Embryonic facial prominence (tissue), 1 donor: ENCODE results near the gene FAM163B.

Experiments used
- DNase-seq: peaks from one replicate; pipeline ENCODE4 v3.0.0-alpha.2; 2016; ENCODE audit errors: extremely low spot score

FAM163B gene

DNA sequence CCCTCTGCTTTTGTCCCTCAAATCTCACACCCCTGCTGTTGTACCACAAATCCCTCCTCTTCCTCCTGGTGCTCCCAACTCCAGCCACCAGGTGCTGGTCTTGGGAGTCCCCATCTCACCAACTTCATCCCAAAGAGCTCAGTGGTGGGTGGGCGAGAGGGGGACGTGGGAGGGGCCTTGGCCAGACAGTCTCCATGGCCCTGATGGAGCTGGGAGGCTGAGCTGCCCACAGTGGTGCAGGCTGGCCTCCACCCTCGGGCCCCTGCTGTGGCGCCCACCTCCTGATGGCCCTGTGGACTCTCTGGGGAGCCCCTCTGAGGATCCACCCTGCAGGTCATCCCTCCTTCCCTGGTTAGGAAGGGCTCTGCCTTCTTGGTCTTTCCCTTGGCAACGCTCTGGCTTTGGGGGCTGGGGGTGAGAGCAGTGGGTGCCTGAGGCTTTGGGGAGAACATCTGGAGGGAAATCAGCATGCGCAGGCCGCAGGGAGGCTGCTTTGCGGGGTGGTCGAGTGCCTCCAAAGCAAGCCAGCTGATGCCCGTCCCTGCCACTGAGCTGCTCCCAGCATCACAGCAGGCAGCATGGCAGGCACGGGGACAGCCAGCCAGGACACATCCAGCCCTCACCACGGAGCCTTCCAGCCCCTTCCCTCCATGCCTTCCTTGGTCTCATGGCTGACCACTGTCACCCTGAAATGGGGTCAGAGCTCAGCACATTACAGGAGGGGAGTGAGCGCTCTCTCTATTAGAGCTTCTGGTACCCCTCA lies 7.6 kb upstream of the FAM163B start:
- no peak for DNase-seq

DNA sequence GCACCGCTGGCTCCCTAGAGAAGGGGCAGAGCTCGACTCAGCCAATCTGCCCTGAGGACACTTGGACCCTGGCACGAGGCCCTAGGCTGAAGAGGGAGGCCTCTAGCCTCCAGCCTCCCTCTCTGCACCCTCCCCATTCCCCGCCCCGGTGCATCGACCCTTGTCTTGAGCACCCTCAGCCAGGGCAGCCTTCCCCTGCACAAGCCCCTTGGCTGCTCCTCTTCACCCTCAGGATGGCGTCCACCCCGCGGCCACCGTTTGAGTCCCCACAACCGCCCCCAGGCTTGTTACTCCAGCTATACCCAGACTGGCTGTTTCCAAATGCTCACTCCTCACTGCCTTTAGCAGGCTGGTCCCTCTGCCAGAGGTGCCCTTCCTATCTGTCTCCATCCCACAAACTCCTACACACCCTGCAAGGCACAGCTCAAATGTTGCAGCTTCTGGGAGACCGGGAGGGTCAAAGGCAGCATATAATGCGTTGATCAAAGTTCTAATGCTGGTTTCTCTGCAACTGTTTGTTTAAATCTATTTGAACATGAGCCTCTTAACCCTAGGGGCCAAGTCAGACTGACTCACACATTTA lies 6.5 kb upstream of the FAM163B start:
- DNase-seq, result no peak

DNA sequence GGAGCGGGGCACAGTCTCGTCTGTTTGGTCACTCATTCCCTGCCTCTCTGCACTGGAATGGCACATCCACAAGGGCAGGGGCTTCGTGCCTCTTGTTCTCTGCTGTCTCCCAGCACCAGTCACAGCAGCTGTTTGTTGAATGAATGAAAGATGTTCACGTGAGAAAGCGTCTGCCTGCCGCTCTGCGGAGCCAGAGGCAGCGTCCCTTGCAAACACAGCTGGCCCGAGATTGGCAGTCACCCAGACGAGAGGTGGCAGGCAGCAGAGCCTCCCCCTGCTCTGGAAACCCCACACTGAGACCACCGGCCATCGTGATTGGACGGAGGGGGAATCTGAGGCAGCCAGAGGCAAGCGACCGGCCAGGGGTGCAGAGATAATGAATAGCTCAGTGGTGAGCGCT lies 6.0 kb upstream of the FAM163B start:
- DNase-seq, result no peak

DNA sequence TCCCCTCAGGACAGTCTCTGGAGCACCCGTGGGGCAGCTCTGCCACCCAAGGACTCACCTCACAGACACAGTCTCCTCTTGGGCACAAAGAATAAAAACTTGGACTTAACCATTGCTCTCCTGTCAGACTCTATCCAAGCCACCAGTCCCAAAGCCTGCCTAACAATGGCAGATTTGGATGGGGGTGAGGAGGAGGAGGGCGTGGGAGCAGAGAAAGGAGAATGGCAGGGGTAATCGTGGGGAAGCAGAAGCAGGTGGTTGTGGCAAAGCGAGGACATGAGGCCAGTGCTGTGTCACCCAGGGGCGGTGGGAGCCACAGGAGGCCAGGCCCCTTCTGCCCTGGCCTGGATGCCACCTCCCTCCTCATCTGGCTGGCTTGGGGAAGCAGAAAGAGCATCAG lies 5.5 kb upstream of the FAM163B start:
- no peak for DNase-seq

DNA sequence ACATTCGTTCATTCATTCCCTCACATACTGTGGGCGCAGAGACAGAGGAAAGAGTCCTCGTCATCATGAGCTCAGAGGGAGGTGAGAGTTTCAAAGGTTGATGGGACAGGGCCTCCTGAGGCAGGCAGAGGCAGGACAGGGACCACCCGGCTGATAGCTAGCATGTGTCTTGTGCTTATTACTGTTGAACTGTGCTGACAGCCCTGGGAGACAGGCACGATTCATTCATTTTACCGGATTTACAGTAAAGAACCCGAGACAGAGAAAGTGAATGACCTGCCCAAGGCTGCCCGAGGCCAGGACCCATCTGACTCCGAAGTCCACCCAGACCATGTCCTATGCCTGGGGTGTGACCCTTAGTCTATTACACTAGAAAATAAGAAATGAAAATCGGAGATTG lies 4.9 kb upstream of the FAM163B start:
- no peak for DNase-seq

DNA sequence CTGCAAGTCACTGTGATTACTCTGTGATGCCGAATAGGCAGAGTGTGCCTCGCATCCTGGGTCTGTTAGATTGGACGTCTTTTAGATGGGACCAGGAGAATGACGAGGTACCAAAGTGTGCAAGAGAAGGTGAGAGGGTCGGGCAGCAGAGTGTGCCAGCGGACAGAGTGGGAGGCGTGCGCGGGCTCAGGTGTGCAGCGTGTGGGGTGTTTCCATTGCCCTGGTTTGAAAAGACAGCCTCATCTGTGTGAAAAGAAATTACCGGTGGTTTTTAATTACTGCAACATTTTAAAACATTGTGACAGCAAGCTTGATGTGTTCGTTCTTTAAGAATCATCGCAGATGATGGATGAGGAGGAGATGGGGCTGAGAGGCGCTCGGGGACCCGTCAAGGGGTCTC lies 4.2 kb upstream of the FAM163B start:
- no peak for DNase-seq

DNA sequence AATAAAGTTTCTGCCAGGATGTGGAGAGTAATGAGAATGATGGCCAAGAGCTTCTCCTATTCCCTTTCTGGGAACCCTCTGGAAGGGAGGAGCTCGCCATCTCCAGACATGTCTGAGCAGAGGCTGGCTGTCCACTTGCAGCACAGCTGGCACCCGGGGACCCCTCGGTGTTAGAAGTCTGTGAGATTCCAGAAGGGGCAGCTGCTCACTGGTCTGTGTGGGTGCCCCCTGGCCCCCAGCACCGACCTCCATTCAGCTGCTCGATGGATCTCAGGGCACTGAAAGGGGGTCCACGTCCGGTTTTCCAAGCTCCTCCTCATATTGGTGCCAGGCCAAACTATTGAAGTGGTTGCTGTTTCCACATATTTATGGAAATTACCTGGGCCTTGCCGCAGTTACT lies 3.6 kb upstream of the FAM163B start:
- no peak for DNase-seq

DNA sequence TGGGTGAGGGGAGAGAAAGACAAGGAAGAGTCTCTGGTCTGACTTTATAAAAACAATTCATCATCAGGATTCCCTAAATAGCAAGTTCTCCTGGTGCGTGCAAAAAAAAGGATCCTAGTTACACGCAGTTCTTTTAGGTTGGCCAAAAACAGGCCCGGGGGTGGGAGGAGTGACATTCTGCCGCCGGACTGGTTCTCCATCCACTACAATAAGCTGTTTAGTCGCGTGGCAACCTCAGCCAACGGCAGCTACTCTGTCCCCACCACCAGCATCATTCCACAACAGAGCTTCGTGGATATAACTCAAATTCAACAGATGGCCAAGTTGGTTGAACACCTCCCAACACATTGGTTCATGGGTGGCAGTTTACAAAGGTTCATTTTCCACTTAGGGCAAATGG lies 2.9 kb upstream of the FAM163B start:
- no peak for DNase-seq

DNA sequence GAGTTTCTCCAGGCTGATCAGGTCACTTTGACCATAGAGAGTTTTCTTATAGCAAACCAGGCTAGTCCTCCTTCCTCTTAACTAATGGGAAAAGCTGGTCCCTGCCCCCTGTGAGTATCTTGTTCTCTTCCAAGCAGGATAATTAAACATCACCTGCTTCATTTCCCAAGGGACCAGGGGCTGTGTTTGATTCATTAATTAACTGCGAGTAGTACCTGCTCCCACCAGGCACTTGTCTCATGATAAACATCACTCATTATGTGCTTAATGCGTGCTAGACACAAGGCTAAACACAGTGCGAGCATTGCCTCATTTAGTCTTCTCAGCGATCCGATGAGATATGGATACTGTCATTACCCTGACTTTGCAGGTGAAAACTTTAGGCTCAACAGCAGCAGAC lies 1.7 kb upstream of the FAM163B start:
- DNase-seq, result no peak

DNA sequence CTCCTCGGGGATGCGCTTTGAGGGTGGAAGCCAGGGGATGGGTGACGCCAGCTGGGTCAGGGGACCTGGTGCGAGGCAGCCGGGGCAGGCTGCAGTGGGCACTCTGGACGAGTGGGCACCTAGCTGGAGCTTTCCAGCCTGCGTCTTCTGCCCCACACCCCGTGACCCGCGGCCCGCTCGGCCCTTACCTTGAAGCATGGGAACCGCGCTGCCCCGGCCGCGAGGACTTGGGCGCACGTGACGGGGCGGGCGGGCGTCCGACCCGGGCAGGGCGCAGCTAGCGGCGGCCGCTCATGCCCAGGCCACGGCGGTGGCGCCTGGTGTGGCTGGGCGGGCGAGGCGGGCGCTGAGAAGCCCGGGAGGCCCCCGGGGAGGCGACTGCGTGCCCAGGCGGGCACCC lies 300 bp downstream of the FAM163B start:
- DNase-seq, result no peak

DNA sequence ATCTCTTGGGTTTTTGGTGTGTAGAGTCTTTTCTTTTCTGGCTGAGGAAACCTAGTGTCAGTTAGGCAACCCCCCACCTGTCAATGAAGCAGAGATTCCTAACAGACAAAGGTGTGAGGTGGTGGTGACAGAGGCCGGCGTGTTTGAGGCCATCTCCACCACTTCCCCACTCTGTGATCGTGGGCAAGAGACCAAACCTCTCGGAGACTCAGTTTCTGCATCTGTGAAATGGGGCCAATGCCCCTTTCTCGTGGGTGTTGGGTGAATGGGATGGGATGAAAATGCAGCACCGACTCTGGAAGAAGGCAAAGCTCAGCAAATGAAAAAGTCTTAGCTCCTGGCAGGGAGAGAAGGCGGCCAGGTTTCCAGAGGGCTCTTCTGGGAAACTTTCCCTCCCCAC lies 807 bp downstream of the FAM163B start:
- no peak for DNase-seq

DNA sequence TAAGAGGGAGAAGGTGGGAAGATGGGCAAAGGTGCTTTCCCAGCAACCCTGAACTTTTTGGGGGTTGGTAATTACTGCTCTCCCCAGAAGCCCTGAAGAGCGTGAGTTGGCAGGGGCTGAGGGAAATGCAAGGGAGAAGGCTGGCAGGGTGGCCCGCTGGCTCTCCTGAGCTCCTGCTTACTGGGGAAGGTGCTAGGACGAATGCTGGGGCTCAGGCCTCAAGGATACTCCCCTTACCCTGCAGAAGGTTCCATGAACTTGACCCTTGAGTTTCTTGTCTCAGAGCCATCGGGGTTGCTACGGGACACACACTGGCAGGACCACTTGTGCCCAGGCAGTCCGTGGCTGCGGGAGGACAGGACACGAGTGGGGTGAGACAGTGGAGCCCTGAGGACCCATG lies 1.2 kb downstream of the FAM163B start:
- no peak for DNase-seq

DNA sequence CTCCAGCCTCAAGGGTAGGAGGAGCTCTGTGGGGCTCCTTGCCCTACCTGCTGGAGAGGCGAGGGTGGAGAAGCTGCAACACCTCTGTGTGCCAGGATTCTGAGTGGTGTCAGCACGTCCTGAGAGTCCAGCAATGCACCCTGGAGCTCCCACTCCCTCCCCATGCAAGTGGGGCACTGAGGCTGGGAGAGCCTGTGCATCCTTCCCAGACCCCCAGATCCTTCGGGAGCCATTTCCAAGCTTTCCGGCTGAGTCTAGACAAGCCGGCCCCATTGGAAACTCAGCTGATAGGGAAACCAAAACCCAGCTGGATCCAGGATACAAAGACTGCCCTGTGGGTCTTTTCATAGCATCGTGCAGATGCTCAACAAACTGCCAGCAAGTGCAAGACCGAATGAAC lies 1.8 kb downstream of the FAM163B start:
- no peak for DNase-seq

DNA sequence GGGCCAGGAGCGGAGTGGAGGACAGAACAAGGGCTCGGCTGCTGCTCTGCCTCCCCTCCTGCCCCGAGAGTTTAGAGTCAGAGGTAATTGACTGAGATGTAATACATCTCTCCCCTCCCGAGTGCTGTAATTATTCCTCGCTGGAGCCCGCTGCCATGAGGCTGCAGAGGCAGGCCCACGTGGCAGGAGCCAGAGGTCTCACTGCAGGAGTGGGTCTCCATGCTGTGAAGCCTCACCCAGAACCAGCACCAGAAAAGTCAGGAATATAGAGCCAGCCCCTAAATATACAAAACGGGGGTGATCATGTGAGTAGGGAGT lies 2.5 kb downstream of the FAM163B start:
- DNase-seq, result no peak

DNA sequence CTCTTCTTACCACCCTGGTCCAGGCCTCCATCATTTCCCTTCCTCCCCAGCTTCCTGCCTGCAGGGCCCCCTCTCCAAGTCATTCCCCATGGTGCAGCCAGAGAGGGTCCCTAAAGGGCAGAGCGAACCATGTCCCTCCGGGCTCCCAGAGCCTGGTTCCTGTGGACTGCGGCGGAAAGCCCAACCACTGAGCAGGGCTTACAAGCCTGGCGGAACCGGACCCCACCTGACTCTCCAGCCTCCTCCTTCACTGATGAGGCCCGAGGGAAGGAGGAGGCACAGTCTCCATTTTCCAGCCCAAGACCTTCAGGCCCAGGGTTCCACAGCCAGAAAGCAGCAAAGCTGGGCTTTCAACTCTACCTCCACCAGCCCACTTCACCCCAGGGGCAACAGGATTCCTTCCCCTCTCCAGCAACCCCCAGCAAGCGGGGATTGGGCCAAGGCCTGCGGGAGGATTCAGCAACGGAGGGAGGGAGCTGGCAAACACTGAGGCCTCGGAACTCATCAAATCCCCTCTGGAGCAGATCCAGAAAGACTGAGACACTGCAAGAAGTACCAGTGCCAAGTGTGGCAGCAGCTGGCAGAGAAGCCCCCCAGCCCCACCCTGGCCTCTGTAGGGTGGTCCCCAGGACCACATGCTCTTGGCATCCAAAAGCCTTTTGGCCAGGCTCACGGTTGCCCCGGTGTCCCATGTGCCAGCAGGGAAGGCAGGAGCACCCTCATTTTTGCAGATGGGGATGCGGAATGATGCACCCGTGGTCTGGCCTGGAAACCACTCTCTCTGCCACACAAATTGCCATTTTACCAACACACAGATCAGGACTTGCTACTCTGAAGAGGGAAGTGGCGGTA lies 3.1 kb downstream of the FAM163B start:
- no peak for DNase-seq

DNA sequence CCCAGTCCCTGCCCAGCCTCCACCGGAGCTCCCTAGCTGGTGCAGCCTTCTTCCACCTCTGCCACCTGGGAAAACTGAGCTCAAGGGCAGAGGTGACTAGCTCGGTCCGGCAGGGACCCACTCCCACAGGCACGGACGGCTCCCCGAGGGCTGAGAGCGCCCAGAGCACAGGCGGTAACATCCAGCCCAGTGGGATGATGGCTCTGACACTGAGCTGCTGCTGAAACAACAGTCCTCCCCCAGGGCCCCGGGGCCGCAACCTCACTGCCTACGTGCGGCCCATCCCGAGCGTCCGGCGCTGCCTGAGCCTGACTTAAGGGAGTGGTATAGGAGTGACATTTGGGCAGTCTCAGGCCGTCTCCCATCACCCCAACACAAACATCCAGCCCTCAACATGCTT lies 3.7 kb downstream of the FAM163B start:
- DNase-seq, result no peak

DNA sequence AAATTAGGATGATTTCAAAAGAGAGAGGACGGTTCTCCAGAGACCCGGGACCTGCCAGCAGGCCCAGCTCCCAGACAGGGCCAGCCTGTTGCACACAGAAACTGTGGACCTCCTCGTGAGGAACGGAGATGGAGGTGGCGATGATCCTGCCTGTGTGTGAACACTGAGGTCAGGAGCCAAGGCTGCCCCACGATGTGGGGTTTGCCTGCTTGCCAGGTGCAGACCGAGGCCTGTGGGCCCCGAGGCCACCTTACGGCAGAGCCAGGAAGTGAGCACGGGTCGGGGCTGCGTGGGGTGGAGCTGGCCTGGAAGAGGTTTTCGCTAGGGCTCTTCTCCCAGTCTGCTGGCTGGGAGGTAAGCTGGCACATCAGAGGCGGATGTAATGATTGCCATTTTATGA lies 4.3 kb downstream of the FAM163B start:
- no peak for DNase-seq

DNA sequence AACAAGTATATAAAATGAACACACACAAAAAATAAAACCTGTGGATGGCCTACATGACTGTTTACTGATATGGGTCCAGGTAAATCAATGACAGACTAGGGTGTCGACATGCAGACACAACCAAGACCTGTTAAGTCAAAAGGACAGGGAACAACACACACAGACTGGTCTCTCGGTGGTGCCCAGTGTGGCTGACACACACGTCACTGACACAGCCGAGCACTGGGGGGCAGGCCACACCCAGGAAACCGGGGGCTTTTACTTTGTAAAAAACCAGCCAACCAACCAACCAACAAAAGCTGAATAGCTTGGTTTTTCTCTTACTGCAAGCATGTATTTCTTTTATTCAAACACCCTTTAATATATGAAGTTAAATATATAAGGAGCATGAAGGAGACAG lies 5.0 kb downstream of the FAM163B start:
- DNase-seq, result no peak

DNA sequence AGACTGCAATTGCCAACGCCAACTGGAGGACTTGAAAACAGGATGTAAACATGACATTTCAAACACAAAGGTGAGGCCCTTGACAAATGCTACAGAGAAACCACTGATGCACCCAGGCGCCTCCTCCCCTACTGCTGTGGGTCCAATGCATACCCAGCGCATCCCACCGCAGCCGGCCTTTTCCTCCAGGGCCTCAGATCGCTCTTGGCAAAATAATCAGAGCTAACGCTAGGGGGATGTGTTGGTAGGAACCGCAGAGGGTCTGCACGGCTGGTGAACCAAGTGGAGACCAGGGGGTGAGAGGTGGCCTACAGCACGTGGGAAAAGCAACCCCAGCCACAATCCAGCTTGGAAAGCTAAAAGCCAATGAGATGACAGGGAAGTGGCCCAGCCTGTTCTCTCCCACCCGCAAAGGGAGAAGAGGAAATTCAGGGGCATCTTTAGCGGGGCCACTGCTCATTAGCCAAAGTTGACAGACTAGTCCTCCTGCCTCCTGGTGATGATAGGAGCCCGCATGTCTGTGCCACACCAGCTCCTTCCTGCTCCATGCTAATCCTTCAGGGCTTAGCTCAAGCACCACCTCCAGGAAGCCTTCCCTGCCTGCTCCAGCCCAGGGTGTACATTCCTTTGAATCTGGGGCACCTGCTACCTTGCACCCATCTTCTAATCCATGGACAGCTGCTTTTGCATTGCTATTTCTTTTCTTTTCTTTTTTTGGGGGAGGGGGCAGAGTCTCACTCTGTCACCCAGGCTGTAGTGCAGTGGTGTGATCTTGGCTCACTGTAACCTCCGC lies 5.9 kb downstream of the FAM163B start:
- no peak for DNase-seq

DNA sequence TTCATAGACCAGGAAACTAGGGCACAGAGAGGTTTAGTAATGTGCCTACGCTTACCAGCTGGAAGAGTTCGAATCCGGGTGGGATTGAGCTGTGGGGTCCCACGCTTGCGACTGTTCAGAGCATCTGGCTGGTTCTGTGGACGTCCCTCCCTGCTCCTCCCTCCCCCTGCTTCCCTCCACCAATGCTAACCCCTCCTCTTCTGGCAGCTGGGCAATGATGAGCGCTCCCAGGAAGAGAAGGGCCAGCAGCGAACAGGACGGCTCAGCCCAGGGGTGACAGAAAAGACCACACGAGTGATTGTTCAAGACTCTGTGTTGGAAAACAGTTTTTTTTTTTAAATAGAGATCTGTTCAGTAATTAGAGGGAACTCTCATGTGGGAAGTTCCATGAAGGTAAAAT lies 6.9 kb downstream of the FAM163B start:
- no peak for DNase-seq

DNA sequence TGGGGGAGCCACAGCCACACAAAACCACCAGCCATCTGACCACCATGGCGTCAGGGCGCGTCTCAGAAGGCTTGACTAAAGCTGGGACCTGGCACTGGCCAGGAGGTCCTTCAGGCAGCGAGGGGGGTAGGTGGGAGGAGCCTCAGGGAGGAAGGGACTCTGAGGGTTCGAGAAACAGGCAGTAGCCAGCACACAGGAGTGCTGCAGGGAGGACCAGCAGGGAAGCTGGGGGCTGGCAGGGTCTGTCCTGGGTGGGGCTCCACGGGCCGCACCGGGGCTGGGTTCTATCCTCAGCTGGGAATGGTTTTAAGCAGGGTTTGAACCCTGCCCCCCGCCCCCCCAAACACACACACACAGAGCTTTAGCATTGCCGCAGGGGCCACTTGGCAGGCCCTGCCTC lies 7.4 kb downstream of the FAM163B start:
- no peak for DNase-seq

DNA sequence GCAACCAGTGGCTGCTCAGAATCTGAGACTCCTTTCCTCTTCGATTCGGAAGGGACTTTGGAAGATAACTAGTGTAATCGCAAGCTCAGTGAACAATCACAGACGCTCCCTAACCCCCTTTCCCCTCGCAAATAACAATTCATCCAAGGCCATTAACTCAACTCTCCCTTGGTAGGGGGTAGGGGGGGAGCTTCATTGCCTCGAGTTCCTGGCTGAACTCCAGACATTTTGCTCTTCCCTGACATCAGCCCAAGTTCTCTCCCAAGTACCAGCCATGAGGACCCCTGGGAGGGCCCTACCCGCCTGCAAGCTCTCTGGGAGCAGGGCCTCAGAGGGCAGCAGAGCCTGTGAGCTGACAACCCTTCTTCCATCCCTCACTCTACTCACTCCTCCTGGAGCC lies 8.4 kb downstream of the FAM163B start:
- DNase-seq, result no peak
